GM18907 (cell line): ENCODE data around the gene SLC6A8.
"Not testable (repeated sequence)": the region's sequence is repeated elsewhere in the genome, so short reads cannot be mapped to it uniquely, and the experiment has no call there.

ENCODE experiments used
- ATAC-seq: cut with Tn5 transposase; IDR thresholded peaks from one replicate; pipeline ENCODE4 v1.9.1; 2021; ENCODE audit warnings: mild to moderate bottlenecking, moderate library complexity; ENCODE audit not compliant: unreplicated experiment

Gene SLC6A8

DNA sequence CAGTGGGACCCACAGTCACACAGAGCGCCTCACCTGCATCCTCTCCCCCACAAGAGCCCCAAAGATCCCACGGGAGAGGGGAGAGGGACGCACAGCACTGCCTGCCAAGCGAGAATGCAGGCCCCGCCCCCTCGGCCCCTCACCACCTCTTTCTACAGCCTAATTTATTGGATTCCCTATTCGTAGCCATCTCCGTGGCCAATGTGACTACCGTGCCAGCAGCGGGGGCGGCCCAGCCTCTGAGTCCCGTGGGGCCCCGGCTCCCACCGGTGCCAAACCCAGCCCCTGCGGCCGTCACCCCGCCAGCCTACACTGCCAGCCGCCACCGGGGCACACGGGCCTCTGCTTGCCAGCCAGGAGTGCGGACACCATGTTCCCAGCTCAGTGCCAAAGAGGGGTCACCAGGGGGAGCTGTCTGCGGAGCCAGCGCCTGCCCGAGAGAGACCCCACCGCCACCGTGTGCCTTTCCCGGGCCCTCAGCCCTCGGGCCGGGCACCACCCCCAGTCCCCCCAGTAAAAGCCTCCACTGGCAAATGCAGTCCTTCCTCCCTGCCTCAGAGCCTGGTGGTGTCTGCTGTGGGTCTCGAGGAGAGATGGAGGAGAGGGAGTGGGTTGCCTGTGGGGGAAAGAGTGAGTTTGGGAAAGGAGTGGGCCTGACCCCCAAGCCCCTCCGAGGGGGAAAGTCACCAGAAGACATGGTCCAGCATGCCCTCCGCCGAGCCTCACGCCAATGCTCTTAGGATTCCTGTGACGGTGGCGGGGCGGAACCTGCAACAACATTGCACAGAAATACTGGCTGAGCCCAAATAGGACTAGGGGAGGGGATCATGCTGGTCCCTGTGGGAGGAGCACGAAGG lies 56.7 kb downstream of the SLC6A8 start:
- ATAC-seq: no peak

DNA sequence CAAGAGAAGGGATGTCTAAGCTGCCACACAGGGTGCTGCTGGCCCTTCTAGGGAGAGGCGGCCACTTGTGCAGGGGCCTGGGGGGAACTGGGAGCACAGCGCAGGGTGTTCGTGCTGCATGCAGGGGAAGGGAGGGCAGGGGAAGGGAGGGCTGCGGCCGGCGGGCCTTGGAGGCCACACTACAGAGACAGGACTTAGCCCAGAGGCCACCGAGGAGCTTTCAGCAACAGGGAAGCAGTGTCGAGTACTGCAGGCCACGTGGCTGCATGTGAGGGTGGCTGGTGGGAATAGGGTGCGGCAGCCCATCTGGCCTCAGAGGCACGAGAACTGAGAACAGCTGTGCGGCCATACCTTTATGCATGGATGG lies 57.3 kb downstream of the SLC6A8 start:
- not testable (repeated sequence) for ATAC-seq
